Stimulated activated CD4-positive, alpha-beta T cell treated with anti-CD3 and anti-CD28 coated beads, Interleukin-2, amount 100 ng/mL, for 24 hours (primary cell): Measurements from ENCODE around the gene LINC01488.

ENCODE experiments used
- DNase-seq, 2 donors: peaks; one replicate each; pipeline ENCODE4 v3.0.0-alpha.2; 2020

The LINC01488 gene

DNA sequence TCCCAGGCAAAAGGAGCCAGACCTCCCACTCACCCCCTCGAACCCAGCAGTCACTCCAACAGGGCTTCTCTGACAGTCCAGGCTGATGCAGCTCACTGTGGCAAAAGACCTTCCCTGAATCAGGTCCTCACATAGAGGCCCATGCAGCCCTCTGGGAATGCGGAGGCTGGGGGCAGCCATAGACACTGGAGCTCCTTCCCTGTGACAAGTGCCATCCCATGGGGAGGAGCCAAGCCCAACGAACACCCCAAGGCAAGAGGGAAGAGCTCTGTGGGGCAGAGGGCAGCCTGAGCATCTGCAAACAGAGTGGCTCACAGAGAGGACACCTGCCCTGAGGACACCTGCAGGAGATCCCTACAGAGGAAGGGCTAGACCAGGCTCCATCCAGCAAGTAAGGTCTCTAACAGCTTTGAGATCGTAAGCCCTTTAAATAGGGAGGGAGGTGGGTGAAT is at the start of gene LINC01488:
LINC01488 (plus strand) TSS at position 271 of the 452 bp plus-strand sequence.
- DNase-seq: no peak

DNA sequence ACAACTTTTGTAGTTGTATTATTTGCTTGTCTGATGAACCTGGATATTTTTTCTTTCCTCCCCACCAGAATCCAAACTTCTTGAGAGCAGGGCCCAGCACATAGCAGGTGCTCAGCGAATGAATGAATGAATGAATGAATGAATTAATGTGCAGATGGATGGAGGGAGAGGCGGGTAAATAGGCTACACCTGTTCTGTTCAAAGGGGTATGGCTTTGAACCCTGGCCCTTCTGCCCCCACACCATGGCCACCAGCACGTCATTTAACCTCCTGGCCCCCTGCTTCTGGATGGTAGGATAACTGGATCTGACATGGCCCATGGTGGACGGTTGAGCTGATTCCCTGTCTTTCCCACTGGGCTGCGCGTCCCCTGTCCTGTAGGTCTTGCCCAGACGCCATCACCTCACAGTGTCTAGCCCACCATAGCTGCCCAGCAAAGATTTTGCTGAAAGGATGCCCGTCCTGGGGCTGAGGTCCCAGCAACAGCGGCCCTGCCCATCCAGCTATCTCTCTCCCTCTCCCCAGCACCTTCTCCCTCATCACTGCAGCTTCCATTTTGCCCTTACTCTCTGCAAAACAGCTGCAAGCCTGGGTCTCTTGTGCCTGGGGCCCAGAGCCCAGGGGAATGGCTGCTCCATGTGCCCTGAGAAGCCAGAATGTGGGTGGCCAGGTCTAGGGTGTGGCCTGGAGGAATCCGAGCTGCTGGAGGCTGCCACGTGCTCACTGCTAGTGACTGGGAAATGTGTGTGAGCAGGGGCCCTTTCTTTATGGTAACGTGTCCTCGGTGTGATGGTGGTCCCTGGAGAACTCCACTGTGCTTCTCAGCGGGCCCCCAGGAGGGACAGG is 49.3 kb upstream of the LINC01488 start:
- DNase-seq: no peak

DNA sequence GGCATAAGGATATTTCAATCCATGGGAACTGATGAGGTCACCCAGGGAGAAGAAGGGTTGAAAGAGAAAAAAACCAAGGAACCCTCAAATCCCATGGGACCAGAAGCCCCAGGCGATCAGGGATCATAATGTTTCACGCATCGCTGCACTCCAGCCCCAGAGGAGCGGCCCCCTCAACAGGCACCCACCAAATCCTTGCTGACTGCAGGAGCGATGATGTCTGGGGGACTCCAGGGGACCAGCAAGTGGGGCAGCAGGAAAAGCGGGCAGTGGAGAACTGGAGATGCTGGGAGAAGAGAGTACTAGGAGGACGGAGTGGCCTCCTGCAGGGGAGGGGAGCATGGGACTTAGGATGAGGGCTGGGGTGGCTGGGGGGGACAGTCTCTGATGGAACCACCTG is 47.7 kb upstream of the LINC01488 start:
- no peak for DNase-seq

DNA sequence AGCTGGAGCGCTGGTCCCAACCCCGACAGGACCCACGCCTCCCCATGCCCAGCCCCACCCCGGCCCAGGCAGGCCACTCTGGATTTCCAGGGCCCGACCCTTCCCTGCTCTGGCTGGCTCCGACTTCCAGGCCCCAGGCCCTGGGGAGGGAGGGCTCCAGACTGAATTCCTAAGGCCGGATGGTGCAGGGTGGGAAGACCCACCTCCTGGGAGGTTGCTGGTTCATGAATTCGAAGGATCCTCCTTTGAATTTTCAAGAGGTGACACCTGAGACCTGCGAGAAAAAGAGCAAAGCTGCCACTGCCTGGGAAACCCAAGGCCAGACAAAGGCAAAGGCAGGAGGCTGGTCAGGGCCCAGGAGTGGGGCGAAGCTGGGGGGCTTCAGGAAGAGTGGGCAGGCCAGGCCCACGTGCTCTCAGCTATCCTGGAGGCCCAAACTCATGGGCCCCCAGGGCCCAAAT is 47.0 kb upstream of the LINC01488 start:
- DNase-seq: no peak

DNA sequence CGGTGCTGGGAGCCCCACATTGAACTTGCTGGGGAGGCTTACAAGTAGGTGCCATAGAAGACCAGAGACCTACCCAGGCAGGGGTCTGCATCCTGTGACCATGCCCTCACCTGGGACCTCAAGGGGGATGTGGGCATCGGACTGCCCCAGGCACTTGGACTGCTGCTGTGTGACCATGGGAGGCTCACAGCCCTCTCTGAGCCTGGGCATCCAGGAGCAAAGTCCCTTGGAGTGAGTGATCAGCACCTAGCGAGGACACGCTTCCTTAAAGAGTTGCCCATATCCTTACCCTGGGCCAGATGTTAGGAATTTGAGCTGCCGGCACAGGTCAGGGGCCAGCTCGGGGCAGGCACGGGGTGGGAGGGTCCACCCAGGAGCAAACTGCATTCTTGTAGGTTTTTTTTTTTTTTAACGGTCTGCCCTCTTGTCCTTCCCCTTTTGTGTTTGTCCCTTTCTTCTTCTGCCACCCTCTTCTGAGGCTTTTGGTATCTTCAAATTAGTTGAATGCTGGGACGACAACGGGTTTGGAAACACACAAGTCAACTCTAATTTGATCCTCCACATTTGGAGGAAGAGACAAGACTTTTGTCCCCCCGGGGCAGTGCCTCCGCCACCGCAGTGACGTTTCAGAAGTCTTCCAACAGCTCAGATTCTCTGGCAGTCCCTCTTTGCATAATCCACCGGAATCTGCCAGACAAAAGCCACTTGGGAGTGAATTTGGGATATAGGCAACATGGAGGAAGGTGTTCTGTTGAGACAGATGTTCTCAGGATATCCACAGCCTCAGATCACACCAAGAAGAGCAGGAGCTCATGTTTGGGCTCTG is 46.1 kb upstream of the LINC01488 start:
- DNase-seq: no peak

DNA sequence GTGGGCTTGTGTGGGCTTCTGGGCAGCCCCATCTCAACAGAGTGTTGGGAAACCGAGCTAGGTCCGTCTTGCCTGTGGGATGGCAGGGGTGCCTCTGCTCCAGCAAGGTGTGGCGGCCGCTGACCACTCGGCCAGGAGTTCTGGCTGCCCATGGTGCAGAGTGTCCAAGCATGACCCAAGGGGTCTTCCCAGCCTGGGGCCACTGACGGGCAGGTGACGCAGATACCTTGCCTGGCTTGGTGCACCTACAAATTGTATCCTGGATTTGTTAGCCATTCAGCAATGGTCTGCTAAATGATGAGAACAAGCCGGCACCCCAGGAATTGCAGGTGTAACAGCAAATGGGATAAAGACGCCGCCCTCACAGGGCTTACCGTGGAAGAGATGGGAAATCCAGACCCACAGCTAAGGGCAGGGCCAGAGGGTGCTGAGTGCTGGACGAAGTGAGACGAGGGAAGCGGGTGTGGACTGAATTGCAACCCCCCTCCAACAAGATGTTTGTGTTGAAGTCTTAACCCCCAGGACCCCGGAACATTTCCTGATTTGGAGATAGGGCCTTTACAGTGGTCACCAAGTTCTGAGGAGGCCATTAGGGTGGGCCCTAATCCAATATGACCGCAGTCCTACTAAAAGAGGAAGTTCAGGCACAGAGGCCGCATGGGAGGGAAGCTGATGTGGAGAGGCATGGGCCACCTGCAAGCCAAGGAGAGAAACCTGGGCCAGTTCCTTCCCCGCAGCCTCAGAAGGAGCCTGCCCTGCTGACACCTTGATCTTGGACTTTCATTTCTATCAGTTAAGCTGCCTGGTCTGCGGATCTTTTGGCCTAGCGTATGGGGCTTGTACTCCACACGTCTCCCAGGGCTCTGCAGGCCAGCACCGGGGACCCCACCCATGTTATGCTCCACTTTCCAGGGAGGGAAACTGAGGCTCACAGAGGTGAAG is 45.2 kb upstream of the LINC01488 start:
- DNase-seq: no peak

DNA sequence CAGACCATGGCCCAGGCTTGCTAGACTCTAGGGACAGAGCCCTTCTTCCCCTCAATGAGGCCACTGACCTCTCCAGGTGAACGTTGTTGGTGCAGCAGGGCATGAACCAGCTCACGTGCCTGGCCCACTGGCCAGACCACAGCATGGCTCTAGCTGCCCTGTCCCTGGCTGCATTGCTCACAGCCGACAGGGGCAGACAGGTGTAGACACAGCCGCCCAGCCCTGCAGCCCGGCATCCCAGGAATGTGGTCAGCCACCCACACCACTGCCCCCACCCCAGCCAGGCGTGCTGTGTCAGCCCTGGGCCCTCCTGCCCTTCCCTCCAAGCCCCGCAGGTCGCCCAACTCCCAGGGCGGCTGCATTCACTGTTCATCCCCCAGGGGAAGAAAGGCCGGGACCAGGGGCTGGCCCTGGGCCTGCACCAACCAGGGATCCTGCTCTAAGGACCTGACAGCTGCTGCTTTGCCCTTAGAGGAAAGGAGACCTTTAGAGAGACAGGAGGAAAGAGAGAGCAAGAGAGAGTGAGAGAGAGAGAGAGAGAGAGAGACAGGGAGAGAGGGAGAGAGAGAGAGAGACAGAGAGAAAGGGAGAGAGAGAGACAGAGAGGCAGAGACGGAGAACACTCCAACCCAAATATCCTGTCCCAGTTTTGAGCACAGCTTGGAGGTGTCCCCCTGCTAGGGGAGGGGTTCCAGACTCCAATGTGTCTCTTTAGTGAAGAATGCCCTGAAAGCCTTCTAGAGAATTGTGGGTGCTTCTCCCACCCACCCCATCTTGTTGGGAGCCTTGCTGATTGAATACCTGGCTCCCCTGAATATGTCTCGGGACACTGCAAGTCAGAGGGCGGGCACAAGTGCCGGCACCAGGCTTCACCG is 44.2 kb upstream of the LINC01488 start:
- no peak for DNase-seq

DNA sequence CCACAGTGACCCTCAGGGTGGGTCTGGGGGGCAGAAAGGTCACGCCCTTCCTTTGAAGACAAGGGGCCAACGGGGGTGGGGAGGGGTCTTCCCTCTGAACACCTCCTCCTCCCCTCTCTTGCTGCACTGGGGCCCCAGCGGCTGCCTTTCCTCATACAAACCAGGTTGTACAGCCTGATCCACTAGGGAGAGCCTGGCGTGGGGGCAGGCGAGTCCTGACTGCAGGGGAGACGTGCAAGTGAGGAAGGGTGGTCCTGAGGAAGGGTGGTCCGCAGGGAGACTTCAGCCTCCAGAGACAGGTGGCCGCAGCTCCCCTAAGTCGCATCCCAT is 43.6 kb upstream of the LINC01488 start:
- no peak for DNase-seq

DNA sequence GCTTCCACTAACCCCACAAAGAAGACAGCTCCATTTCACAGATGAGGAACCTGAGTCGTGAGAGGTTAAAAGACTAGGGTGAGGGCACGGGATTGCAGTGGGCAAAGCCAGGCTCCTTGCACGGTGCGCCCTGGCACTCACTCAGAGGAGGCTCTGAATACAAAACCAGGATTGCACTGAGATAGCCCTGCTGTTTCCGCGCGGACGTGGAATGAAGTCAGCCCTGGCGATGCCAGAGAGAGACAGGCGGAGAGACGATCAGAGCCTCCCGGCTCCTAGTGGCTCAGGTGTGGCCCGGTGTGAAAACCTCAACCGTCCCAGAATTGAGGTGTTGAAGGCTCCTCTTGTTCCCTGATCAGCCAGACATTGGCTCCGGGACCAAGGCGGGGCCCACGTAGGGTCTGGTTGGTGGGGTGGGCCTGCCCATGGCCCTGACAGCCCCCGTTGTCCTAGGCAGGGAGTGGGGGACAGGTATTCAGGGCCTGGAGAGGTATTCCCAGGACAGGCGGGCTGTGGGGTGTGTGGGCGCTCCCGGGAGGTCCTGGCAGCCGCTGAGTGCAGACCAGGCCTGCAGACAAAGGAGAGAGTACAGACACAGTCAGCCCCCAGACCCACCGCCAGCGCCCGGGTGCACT is 43.1 kb upstream of the LINC01488 start:
- no peak for DNase-seq

DNA sequence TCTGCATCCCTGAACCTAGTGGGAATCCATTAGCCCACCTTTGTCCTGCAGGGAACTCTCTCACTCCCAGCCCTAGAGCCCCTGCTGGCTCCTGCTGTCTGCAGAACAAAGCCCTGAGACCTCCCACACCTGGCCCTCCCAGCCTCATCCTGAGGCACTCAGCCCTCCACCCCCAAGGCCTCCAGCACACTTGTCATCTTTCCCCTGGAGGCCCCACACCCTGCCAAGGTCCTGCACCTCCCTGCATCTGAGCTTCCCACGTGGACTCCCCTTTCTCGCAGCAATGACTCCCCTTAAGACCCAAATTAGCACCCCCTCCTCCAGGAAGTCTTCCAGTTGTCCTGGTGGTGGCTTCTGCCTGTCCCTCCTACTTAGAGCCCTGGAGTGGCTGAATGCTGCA is 42.3 kb upstream of the LINC01488 start:
- no peak for DNase-seq

DNA sequence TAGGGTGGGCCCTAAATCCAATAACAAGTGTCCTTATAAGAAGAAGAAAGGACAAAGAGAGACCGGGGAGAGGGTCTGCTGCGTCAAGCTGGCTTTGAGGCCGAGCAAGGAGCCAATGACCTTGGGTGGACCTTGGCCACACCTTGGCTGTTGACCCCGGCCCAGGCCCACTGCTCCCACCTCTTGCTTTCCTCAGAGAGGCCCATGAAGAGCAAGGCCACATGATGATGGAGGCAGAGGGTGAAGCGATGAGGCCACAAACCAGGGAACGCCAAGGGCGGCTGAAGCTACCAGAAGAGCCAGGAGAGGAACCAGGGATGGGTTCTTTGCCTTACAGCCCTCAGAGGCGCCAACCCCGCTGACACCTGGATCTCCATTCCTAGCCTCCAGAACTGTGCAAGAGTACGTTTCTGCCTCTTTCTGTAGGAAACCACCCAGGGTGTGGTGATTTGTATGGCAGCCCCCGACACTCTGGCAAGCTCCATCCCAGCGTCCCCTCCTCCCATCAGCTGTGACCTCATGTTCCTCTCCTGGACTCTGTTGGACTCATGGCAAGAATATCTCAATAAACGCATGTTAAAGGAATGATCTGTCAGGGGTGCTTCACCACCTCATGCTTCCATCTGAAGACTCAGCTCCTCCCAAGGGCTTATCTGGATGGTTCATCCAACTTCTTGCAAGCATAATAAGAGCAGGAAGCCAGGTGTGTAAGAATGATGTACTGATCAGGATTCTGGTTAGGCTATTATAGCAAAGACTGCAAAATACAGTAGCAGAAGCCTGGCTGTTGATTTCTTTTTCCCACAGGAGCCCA is 41.6 kb upstream of the LINC01488 start:
- DNase-seq: no peak

DNA sequence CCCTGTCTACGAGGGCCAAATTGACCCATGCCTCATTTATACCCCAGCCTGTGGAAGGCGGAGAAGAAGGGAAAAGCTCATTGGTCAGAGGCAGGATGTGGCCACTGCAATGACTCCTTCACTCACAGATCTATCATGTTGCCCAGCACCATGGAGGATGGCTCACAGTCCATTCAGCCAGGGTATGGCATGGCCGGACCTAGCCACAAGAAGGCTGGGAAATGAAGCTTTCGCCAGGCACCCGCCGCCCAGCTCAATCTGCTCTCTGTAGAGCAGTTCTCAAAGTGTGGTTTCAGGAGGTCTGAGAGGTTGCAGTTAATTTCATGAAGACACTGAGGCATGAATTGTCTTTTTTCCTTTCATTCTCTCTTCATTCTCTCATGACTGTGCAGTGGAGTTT is 40.6 kb upstream of the LINC01488 start:
- no peak for DNase-seq

DNA sequence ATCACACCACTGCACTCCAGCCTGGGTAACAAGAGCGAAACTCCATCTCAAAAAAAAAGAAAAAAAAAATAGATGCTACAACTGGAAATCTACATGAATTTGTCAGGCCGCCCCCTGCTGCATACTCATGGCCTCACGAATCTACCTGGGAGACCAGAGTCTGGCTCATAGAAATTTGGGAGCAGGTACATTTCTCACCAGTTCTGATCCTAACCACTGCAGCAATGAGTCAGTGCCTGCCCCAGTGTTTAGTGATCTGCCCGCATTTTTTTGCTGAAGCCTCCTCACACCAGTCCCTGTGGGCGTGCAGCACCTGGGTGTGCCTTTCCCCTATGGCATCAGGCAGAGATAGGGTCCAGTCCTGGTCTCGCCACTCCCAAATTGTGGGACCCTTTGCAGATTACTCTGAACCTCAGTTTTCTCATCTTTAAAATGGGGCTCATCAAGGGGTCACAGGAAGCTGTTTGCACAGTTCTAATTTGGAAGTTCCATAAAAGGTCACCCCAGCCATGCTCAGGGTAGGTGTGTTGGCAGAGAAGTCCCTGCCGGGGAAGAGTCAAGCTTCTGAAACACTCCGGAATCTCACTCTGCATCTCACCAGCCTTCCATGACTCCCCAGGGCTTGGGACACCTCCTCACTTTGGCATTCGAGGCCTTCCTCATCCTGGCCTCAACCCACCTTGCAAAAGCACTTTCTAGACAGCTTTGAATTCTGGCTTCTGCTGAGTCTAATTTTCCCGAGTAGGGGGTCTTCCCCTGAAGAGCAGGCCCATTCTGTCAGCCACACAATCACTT is 39.3 kb upstream of the LINC01488 start:
- no peak for DNase-seq

DNA sequence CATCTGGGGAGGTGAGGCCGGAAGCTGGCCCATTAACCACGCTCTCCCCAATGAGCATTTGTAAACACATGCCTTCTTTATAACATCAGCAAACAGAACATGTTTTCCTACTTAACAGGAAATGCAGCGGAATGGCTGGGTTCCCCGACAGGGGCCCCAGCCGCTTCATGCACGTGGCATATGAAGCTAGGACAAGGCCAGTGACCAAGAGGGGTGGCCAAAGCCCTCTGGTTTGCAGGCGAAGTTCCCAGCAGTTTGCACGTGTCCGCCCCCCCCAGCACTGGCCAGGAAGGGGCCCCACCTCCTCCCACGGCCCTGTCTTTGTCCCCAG is 38.7 kb upstream of the LINC01488 start:
- no peak for DNase-seq

DNA sequence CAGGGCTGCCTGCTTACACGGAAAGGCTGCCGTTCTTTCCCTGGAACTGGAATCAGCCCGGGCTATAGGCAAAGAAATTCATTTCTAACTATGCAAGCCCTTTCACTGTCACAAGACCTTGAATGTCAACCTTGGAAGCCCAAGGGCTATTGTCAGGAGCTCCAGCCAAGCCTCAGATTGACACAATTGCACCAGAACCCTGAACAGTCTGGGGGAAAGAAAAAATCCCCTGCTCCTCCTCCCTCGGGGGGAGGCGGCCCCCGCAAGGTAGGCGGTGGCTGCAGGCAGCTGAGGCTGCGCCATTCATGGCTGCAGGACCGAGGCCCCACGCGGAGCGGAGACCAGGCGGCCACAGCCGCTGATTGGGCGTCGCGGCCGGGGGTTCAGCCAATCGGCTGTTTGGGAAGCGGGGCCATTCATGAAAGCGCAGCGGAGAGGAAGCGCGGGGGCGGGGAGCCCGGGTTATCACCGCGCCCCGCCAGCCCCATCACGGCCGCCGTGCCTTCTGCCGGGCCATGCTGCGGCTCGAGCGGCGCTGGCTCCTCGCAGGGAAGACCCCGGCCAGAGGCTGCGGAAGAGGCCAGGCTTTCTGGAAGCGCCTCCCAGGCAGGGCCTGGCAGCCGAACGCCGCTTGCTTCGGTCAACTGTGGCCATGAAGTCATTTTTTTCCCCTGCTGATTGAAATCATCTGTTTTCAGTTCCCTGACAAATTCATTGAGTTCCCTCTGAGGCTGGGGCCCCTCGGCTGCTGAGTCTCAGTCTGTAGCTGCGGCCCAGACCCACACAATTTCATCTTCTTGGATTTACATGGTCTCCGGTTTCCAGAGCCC is 38.1 kb upstream of the LINC01488 start:
- peak; percentile 74 to 87 for DNase-seq

DNA sequence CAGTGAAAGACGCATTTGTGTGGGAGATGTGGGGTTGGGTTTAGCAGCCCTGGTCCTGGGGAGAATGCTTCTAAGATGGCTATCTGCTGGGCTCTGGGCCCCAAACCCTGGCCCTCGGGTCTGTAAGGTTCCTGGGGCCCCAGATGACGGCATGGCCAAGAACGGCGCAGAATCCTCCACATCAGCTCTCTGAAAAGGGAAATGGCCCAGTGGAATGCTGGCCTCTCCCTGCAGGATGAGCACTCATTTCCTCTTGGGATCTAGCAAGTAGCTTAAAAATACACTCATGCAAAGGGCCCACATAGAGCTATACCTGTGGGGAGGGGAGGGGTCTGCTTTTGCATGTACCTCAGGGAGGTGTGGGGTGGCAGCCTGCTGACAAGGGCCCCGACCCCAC is 37.5 kb upstream of the LINC01488 start:
- DNase-seq: no peak

DNA sequence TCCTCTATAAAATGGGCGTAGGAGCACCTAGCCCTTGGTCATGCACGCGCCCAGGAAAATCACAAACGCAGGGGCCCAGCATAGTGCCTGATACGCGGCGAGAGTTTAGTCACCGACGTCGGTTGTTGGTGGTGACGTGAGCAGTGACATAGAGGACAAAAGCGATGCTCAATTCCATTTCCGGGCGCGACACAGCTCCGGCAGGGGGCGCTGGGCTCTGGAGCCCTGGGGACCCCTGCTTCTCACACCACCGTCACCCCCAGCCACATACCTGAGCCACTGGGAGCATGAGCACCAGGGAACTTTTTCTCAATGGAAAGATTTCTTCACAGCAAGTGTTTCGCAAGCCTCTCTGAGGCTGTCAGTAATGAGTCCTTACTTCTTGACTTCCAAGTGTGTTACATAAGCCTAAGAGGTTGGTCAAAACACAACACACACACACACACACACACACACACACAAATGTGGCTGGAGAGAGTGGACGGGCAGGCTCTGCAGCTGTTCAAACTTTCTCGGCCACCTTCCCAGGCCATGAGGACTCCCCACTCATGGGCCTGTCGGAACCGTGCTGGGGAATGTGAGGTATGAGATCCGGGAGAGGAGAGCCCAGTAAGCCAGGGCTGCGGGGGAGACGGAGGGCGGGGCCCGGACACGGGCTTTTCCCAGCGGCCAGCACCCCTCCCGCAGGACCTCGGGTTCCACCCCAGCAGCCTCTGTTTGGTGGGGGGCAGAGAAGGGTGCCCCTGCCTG is 36.9 kb upstream of the LINC01488 start:
- peak in 1 of 2 donors; percentile 12 for DNase-seq

DNA sequence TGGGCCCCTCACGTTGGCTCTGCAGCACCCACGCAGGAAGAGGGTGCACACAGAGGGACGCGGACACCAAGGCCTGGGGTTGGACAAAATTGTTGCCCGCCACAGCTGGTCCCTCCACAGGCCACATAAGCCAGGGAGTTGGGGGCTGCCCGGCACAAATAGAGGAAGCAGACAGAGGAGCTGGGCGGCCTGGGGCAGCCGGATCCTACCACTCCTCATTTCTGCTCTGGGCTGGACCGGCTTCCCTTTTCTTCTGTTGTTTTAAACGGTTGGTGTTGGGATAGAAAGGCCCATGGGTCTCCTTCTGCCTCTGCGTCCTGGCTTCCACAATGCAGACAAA is 36.4 kb upstream of the LINC01488 start:
- no peak for DNase-seq
